ENCODE data around the gene SELENOW. TPM values are rescaled to one million over a fixed set of nuclear protein-coding genes. Genes with fewer than 3 reads are reported as not detected.

Gene SELENOW
- total and polyA plus RNA-seq, 4 donors: 28.2 to 102 (median 67.4) TPM

DNA sequence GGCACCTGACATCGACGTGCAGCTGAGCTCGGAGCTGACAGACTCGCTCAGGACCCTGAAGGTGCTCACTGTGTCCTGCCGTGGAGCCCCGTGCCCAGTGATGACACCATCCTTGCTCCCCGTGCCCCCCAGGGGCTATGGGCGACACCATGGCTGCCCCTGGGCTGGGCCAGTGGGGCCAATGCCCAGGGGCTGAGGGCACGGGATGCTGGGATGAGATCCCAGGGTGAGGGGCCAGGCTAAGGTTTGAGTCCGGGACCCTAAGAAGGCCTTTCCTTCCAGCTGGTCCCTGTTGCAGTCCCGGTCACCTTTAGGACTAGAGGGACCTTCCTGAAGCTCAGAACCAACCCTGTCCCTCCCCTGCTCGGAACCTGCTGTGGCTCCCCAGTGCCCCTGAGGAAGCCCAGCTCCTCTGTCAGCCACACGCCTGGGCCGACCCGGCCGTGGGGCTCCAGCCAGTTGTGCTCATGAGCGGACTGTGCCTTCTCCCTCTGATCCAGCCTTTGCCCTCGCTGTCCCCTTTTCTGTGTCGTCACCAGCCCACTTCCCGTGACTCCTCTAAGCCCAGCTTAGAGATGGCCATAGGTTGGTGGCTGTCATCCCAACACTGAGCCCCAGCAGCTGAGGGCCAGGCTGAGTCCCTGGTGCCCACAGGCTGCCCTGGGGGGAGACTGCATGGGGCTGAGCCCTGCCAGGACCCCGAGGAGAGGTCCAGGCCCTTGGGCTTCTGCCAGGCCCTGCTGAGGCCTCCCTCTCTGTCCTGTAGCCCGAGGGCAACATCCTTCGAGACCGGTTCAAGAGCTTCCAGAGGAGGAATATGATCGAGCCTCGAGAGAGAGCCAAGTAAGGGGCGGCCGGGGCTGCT lies 22.5 kb upstream of the SELENOW start:
- H3K9ac ChIP-seq (ENCODE audit: low read depth in 1 of 2, low read length in 2 of 2): no peak overlapping the region
- H3K4me3 ChIP-seq (ENCODE audit: low read depth in 1 of 3, low read length in 3 of 3): no peak overlapping the region
- peaks cover 24 to 55% (median 30%) of the 10 kb centered on the region in 4 donors for H3K36me3 ChIP-seq (ENCODE audit: control insufficient read depth in 4 of 4, insufficient read depth in 3 of 4, low read depth in 1 of 4, low read length in 3 of 4)
- H3K27me3 ChIP-seq (ENCODE audit: control insufficient read depth in 4 of 4, insufficient read depth in 4 of 4, low read length in 3 of 4): no peaks in the 10 kb centered on the region
- peak overlapping the region; percentile 47 to 96 for H3K27ac ChIP-seq (ENCODE audit: low read depth in 1 of 2, low read length in 2 of 2)
- no peak for DNase-seq (ENCODE audit: low spot score)
- peaks cover 0 to 28% (median 22%) of the 10 kb centered on the region in 4 donors for H3K4me1 ChIP-seq (ENCODE audit: control insufficient read depth in 4 of 4, insufficient read depth in 4 of 4, low read length in 3 of 4)
- TF ChIP-seq HNF4A (conservative IDR thresholded peaks at IDR 0.05): no peak
- TF ChIP-seq, protein P1, sequence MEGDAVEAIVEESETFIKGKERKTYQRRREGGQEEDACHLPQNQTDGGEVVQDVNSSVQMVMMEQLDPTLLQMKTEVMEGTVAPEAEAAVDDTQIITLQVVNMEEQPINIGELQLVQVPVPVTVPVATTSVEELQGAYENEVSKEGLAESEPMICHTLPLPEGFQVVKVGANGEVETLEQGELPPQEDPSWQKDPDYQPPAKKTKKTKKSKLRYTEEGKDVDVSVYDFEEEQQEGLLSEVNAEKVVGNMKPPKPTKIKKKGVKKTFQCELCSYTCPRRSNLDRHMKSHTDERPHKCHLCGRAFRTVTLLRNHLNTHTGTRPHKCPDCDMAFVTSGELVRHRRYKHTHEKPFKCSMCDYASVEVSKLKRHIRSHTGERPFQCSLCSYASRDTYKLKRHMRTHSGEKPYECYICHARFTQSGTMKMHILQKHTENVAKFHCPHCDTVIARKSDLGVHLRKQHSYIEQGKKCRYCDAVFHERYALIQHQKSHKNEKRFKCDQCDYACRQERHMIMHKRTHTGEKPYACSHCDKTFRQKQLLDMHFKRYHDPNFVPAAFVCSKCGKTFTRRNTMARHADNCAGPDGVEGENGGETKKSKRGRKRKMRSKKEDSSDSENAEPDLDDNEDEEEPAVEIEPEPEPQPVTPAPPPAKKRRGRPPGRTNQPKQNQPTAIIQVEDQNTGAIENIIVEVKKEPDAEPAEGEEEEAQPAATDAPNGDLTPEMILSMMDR (IDR thresholded peaks at IDR 0.05; ENCODE audit: low read depth, low read length, missing input control): no peak
- no peaks in the 10 kb centered on the region for H3K9me3 ChIP-seq (ENCODE audit: control insufficient read depth in 4 of 4, low read length in 3 of 4)
- WGBS: 83% methylated on average over 28 of the region's 28 CpGs

DNA sequence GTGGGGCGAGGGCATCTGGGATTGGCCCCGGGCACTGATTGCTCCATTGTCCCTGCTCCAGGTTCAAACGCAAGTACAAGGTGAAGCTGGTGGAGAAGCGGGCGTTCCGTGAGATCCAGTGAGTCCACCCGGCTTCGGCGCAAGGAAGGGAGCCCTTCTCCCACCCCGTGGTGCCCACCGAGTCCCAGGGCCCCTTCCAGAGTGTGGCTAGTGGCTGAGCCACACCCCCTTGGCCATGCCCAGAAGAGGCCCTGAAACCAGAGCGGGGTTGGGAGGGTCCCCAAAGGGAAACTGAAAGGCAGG lies 21.9 kb upstream of the SELENOW start:
- no peak overlapping the region for H3K9ac ChIP-seq (ENCODE audit: low read depth in 1 of 2, low read length in 2 of 2)
- TF ChIP-seq RAD21 (IDR thresholded peaks at IDR 0.05): no peak
- no peak for TF ChIP-seq FOXA2 (IDR thresholded peaks at IDR 0.05)
- TF ChIP-seq, protein P2, sequence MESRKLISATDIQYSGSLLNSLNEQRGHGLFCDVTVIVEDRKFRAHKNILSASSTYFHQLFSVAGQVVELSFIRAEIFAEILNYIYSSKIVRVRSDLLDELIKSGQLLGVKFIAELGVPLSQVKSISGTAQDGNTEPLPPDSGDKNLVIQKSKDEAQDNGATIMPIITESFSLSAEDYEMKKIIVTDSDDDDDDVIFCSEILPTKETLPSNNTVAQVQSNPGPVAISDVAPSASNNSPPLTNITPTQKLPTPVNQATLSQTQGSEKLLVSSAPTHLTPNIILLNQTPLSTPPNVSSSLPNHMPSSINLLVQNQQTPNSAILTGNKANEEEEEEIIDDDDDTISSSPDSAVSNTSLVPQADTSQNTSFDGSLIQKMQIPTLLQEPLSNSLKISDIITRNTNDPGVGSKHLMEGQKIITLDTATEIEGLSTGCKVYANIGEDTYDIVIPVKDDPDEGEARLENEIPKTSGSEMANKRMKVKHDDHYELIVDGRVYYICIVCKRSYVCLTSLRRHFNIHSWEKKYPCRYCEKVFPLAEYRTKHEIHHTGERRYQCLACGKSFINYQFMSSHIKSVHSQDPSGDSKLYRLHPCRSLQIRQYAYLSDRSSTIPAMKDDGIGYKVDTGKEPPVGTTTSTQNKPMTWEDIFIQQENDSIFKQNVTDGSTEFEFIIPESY (IDR thresholded peaks at IDR 0.05): no peak
- no peak for TF ChIP-seq YY1 (IDR thresholded peaks at IDR 0.05)
- TF ChIP-seq, protein P3, sequence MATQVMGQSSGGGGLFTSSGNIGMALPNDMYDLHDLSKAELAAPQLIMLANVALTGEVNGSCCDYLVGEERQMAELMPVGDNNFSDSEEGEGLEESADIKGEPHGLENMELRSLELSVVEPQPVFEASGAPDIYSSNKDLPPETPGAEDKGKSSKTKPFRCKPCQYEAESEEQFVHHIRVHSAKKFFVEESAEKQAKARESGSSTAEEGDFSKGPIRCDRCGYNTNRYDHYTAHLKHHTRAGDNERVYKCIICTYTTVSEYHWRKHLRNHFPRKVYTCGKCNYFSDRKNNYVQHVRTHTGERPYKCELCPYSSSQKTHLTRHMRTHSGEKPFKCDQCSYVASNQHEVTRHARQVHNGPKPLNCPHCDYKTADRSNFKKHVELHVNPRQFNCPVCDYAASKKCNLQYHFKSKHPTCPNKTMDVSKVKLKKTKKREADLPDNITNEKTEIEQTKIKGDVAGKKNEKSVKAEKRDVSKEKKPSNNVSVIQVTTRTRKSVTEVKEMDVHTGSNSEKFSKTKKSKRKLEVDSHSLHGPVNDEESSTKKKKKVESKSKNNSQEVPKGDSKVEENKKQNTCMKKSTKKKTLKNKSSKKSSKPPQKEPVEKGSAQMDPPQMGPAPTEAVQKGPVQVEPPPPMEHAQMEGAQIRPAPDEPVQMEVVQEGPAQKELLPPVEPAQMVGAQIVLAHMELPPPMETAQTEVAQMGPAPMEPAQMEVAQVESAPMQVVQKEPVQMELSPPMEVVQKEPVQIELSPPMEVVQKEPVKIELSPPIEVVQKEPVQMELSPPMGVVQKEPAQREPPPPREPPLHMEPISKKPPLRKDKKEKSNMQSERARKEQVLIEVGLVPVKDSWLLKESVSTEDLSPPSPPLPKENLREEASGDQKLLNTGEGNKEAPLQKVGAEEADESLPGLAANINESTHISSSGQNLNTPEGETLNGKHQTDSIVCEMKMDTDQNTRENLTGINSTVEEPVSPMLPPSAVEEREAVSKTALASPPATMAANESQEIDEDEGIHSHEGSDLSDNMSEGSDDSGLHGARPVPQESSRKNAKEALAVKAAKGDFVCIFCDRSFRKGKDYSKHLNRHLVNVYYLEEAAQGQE (IDR thresholded peaks at IDR 0.05): no peak
- TF ChIP-seq HNF4A (conservative IDR thresholded peaks at IDR 0.05): no peak
- TF ChIP-seq NR2F2 (IDR thresholded peaks at IDR 0.05): no peak
- TF ChIP-seq, protein P4, sequence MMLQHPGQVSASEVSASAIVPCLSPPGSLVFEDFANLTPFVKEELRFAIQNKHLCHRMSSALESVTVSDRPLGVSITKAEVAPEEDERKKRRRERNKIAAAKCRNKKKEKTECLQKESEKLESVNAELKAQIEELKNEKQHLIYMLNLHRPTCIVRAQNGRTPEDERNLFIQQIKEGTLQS (IDR thresholded peaks at IDR 0.05): no peak
- no peak for TF ChIP-seq HNF4G (IDR thresholded peaks at IDR 0.05)
- 84% methylated on average over 12 of the region's 12 CpGs for WGBS

More for the DNA sequence above, 21.9 kb upstream of the SELENOW start:
- Histone ChIP-seq H3K4me3 (ENCODE audit: low read depth in 1 of 3, low read length in 3 of 3) (no peak overlapping the region), H3K4me1 (ENCODE audit: control insufficient read depth in 4 of 4, insufficient read depth in 4 of 4, low read length in 3 of 4) (peaks cover 0 to 28% (median 22%) of the 10 kb centered on the region in 4 donors), H3K27ac (ENCODE audit: low read depth in 1 of 2, low read length in 2 of 2) (peak overlapping the region; percentile 67 to 96), H3K36me3 (ENCODE audit: control insufficient read depth in 4 of 4, insufficient read depth in 3 of 4, low read depth in 1 of 4, low read length in 3 of 4) (peaks cover 18 to 49% (median 26%) of the 10 kb centered on the region in 4 donors), H3K9me3 (ENCODE audit: control insufficient read depth in 4 of 4, low read length in 3 of 4) (no peaks in the 10 kb centered on the region), H3K27me3 (ENCODE audit: control insufficient read depth in 4 of 4, insufficient read depth in 4 of 4, low read length in 3 of 4) (no peaks in the 10 kb centered on the region)
- no peak for DNase-seq (ENCODE audit: low spot score)
